Measurements from ENCODE around the gene MPPED2. TPM values are rescaled to one million over a fixed set of nuclear protein-coding genes. Genes with fewer than 3 reads are reported as not detected.

MPPED2 gene
- total RNA-seq, 4 donors from 2014 or later, result 0.51 to 19.5 (median 9.3) TPM

GRCh38 chr11:30454111-30454510, 132.0 kb downstream of the MPPED2 start:
- Histone ChIP-seq H3K4me1 (no peaks in the 10 kb centered on the region), H3K27ac (no peak overlapping the region), H3K36me3 (no peaks in the 10 kb centered on the region), H3K4me3 (no peak overlapping the region), H3K9me3 (no peaks in the 10 kb centered on the region), H3K27me3 (no peaks in the 10 kb centered on the region)
- intact Hi-C loops (cut with DNase I; ENCODE audit: low total_unique reads), result no loop called here
- TF ChIP-seq CTCF (IDR thresholded peaks at IDR 0.05) (no peak), POLR2A (IDR thresholded peaks at IDR 0.05) (no peak)
- DNase-seq, result no peak

GRCh38 chr11:30453705-30454104, 132.4 kb downstream of the MPPED2 start:
- H3K27ac ChIP-seq, result no peak overlapping the region
- no peaks in the 10 kb centered on the region for H3K9me3 ChIP-seq
- no peak overlapping the region for H3K4me3 ChIP-seq
- no peak for TF ChIP-seq CTCF (IDR thresholded peaks at IDR 0.05)
- intact Hi-C loops (cut with DNase I; ENCODE audit: low total_unique reads), result no loop called here
- DNase-seq, result no peak
- H3K36me3 ChIP-seq, result no peaks in the 10 kb centered on the region
- H3K27me3 ChIP-seq, result no peaks in the 10 kb centered on the region
- no peaks in the 10 kb centered on the region for H3K4me1 ChIP-seq

GRCh38 chr11:30452842-30453241, 133.3 kb downstream of the MPPED2 start:
- Histone ChIP-seq H3K27ac (no peak overlapping the region), H3K4me3 (no peak overlapping the region), H3K36me3 (no peaks in the 10 kb centered on the region), H3K9me3 (no peaks in the 10 kb centered on the region), H3K4me1 (no peaks in the 10 kb centered on the region), H3K27me3 (no peaks in the 10 kb centered on the region)
- no peak for TF ChIP-seq CTCF (IDR thresholded peaks at IDR 0.05)
- TF ChIP-seq POLR2A (IDR thresholded peaks at IDR 0.05), result no peak
- intact Hi-C loops (cut with DNase I; ENCODE audit: low total_unique reads), result no loop called here
- no peak for DNase-seq

- TF ChIP-seq POLR2A (IDR thresholded peaks at IDR 0.05), result no peak
- no peak for TF ChIP-seq CTCF (IDR thresholded peaks at IDR 0.05)
- H3K36me3 ChIP-seq, result no peaks in the 10 kb centered on the region
- no peak overlapping the region for H3K27ac ChIP-seq
- H3K9me3 ChIP-seq, result no peaks in the 10 kb centered on the region
- intact Hi-C loops (cut with DNase I; ENCODE audit: low total_unique reads), result no loop called here
- H3K4me1 ChIP-seq, result no peaks in the 10 kb centered on the region
- no peak overlapping the region for H3K4me3 ChIP-seq
- H3K27me3 ChIP-seq, result no peaks in the 10 kb centered on the region
- no peak for DNase-seq
Measured at GRCh38 chr11:30452114-30452513, 134.0 kb downstream of the MPPED2 start.

DNA sequence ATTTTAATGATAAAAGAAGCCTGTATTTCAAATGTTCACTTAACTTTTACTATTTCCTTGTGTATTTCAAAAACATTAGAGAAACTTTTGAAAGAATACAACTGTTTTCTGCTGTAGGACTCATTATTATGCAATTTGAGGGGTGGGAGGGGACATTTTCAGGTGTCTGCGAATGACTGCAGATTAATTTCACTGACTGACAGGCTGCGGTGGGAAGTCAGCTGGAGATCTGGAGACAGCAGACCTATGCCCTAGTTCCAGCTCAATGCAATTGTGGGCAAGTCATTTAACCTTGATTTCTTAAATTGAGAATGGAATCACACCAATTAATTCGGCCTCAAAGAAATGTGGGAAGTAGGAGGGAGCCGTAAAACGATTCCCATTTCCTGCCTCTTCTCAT, 134.5 kb downstream of the MPPED2 start:
- no peaks in the 10 kb centered on the region for H3K4me1 ChIP-seq
- no peak for TF ChIP-seq POLR2A (IDR thresholded peaks at IDR 0.05)
- TF ChIP-seq CTCF (IDR thresholded peaks at IDR 0.05), result no peak
- no peaks in the 10 kb centered on the region for H3K36me3 ChIP-seq
- intact Hi-C loops (cut with DNase I; ENCODE audit: low total_unique reads), result no loop called here
- H3K27me3 ChIP-seq, result no peaks in the 10 kb centered on the region
- no peaks in the 10 kb centered on the region for H3K9me3 ChIP-seq
- no peak overlapping the region for H3K4me3 ChIP-seq
- H3K27ac ChIP-seq, result no peak overlapping the region
- DNase-seq, result no peak
